B cell (primary cell): ENCODE measurements around the gene CXorf65. TPM values are rescaled to one million over a fixed set of nuclear protein-coding genes. Genes with fewer than 3 reads are reported as not detected.

Source experiments
- ATAC-seq: fragments of 200-7000 bp; cut with Tn5 transposase; one replicate; pipeline ENCODE4 v1.10.0; 2021; ENCODE audit warnings: low read depth, mild to moderate bottlenecking, moderate number of reproducible peaks, moderate library complexity
- CTCF ChIA-PET: fragments of 350-600 bp; sonication (Branson Sonifier 250); formaldehyde crosslinking; loops from one replicate; lab custom pipeline; 2021; ENCODE audit warnings: antibody characterized with exemption, inconsistent platforms; lab: Charles Lee
- POLR2A ChIA-PET: fragments of 350-600 bp; sonication (Branson Sonifier 250); formaldehyde crosslinking; loops from one replicate; lab custom pipeline; 2021; ENCODE audit warnings: antibody characterized with exemption; lab: Charles Lee
- DNase-seq: peaks from one replicate; pipeline ENCODE4 v3.0.0; 2013
- H2AFZ ChIP-seq: 2 replicates; pipeline ENCODE4 v1.6.1; 2012; ENCODE audit warnings: mild to moderate bottlenecking, low read depth, low read length; ENCODE audit not compliant: insufficient read depth, poor library complexity, severe bottlenecking
- H3K27ac ChIP-seq, 2 donors: 1 replicate in 1 of 2; 2 replicates in 1 of 2; pipeline ENCODE4 v1.5.1; 2012 to 2013; ENCODE audit warnings: low read length in 2 of 2, mild to moderate bottlenecking in 2 of 2, moderate library complexity in 1 of 2
- H3K27me3 ChIP-seq, 4 experiments: fragments of 200-600 bp in 1 of 4; sonication (generic) in 1 of 4; replicated peaks in 1 of 4; 1 replicate in 2 of 4; 2 replicates in 2 of 4; pipeline versions ENCODE4 v1.6.1 to v1.7.0; 2013 to 2016; ENCODE audit warnings: low read length in 3 of 4, mild to moderate bottlenecking in 2 of 4, mixed read lengths in 1 of 4, moderate library complexity in 1 of 4; ENCODE audit not compliant: insufficient read depth in 4 of 4, control insufficient read depth in 3 of 4; ENCODE audit errors: control extremely low read depth in 1 of 4
- H3K36me3 ChIP-seq, 2 experiments: replicated peaks in 1 of 2; 1 replicate in 1 of 2; 2 replicates in 1 of 2; pipeline versions ENCODE4 v1.6.1 to v1.7.1; 2013; ENCODE audit warnings: low read length in 1 of 2; ENCODE audit not compliant: insufficient read depth in 2 of 2, control insufficient read depth in 1 of 2; ENCODE audit errors: control extremely low read depth in 1 of 2, extremely low read depth in 1 of 2
- H3K4me1 ChIP-seq, 2 donors: fragments of 200-600 bp in 1 of 2; sonication (generic) in 1 of 2; 1 replicate in 1 of 2; 2 replicates in 1 of 2; pipeline versions ENCODE4 v1.5.1 to v1.6.1; 2013 to 2017; ENCODE audit warnings: low read length in 2 of 2; ENCODE audit not compliant: control insufficient read depth in 2 of 2, insufficient read depth in 2 of 2
- H3K4me2 ChIP-seq: replicated peaks from 2 replicates; pipeline ENCODE3; 2012; ENCODE audit warnings: mild to moderate bottlenecking, low read depth, low read length; ENCODE audit not compliant: poor library complexity, severe bottlenecking
- H3K4me3 ChIP-seq, 5 experiments: fragments of 200-600 bp in 1 of 5; sonication (generic) in 1 of 5; 1 replicate in 3 of 5; 2 replicates in 2 of 5; pipeline versions ENCODE4 v1.5.1 to v1.7.0; 2011 to 2016; ENCODE audit warnings: low read length in 4 of 5, mild to moderate bottlenecking in 4 of 5, low read depth in 2 of 5, control low read depth in 1 of 5, moderate library complexity in 1 of 5; ENCODE audit not compliant: insufficient read depth in 1 of 5; ENCODE audit errors: control extremely low read depth in 1 of 5, extremely low read depth in 1 of 5
- H3K79me2 ChIP-seq: fragments of 200-600 bp; sonication (generic); one replicate; pipeline ENCODE4 v1.6.0; 2016; ENCODE audit warnings: low read length; ENCODE audit not compliant: control insufficient read depth, insufficient read depth
- H3K9ac ChIP-seq: fragments of 200-600 bp; sonication (generic); 2 replicates; pipeline ENCODE4 v1.6.1; 2017; ENCODE audit warnings: mild to moderate bottlenecking, low read length, moderate library complexity
- H3K9me3 ChIP-seq, 3 donors: one replicate each; pipeline versions ENCODE4 v1.6.1 to v1.7.1; 2013; ENCODE audit warnings: low read length in 2 of 3; ENCODE audit not compliant: control insufficient read depth in 2 of 3, insufficient read depth in 1 of 3; ENCODE audit errors: control extremely low read depth in 1 of 3
- H4K20me1 ChIP-seq: 2 replicates; pipeline ENCODE4 v1.6.0; 2012; ENCODE audit warnings: mild to moderate bottlenecking, low read length; ENCODE audit not compliant: insufficient read depth, control insufficient read depth, poor library complexity, severe bottlenecking
- H3K27ac Mint-ChIP-seq: one replicate; pipeline ENCODE4 v1.8.0; 2021; ENCODE audit warnings: mixed read lengths
- H3K27me3 Mint-ChIP-seq: one replicate; pipeline ENCODE4 v1.8.0; 2021; ENCODE audit warnings: mixed read lengths
- H3K4me1 Mint-ChIP-seq: one replicate; pipeline ENCODE4 v1.8.0; 2021; ENCODE audit warnings: mixed read lengths
- H3K4me3 Mint-ChIP-seq: one replicate; pipeline ENCODE4 v1.8.0; 2021; ENCODE audit warnings: mixed read lengths
- H3K9me3 Mint-ChIP-seq: one replicate; pipeline ENCODE4 v1.8.0; 2022; ENCODE audit warnings: mixed read lengths; ENCODE audit not compliant: insufficient read depth
- CTCF ChIP-seq: fragments of 200-600 bp; IDR thresholded peaks from one replicate; pipeline ENCODE4 v1.8.0; 2022; ENCODE audit warnings: antibody characterized with exemption, mild to moderate bottlenecking
- EZH2 ChIP-seq: IDR thresholded peaks from 2 replicates; pipeline ENCODE4 v1.6.1; 2012; ENCODE audit warnings: borderline replicate concordance, low read depth, mild to moderate bottlenecking, moderate library complexity, low read length; ENCODE audit not compliant: insufficient read depth, poor library complexity, severe bottlenecking
- WGBS: methylation state at CpG from one replicate; pipeline ENCODE4 v1.1.5; 2013; ENCODE audit warnings: missing lambda C conversion rate; ENCODE audit not compliant: insufficient coverage; 5-methylcytosine and 5-hydroxymethylcytosine counted together
- intact Hi-C: fragments of 100-400 bp; cut with micrococcal nuclease; formaldehyde crosslinking; loops from one replicate; pipeline ENCODE4 v1.10.0; 2022
- polyA plus RNA-seq: library from polyadenylated mRNA; depleted of rRNA; stranded (reverse); fragments of >200 nt; gene quantifications from 2 replicates; pipeline ENCODE4 v1.2.3, GENCODE V29; 2012
- total RNA-seq, 2 donors: library from RNA; stranded (reverse); fragments of 120-200 nt in 1 of 2; gene quantifications; 1 replicate in 1 of 2; 2 replicates in 1 of 2; pipeline versions ENCODE4 v1.2.3 to v1.2.4, GENCODE V29; 2013 to 2022

CXorf65 gene
- total and polyA plus RNA-seq, 2 donors (not counting 1 experiment from before 2014, with no cell fraction given), result 25.6 to 49.6 TPM

- no peaks in the 10 kb centered on the region for H3K4me1 ChIP-seq
- POLR2A ChIA-PET, result no interaction called here
- no peak overlapping the region for H3K4me3 ChIP-seq
- Mint-ChIP-seq H3K4me1 (no peaks in the 10 kb centered on the region), H3K27me3 (no peaks in the 10 kb centered on the region), H3K9me3 (no peaks in the 10 kb centered on the region), H3K4me3 (no peak overlapping the region), H3K27ac (no peak overlapping the region)
- no peak overlapping the region for H2AFZ ChIP-seq
- H3K27ac ChIP-seq, result no peak overlapping the region
- no peak for DNase-seq
- H3K27me3 ChIP-seq, result no peaks in the 10 kb centered on the region
- intact Hi-C loops, result no loop called here
- WGBS, result 100% methylated on average over 1 of the region's 4 CpGs
- H3K36me3 ChIP-seq, result no peaks in the 10 kb centered on the region
- H3K79me2 ChIP-seq, result no peaks in the 10 kb centered on the region
- no peak overlapping the region for H3K9ac ChIP-seq
- no peak for ATAC-seq
- H3K9me3 ChIP-seq, result no peaks in the 10 kb centered on the region
- H3K4me2 ChIP-seq, result no peak overlapping the region
- no peaks in the 10 kb centered on the region for H4K20me1 ChIP-seq
- TF ChIP-seq CTCF (no peak), EZH2 (no peak)
- CTCF ChIA-PET, result no interaction called here
These were observed 23.7 kb downstream of the CXorf65 start for GRCh38 chrX:71082822-71083221.

DNA sequence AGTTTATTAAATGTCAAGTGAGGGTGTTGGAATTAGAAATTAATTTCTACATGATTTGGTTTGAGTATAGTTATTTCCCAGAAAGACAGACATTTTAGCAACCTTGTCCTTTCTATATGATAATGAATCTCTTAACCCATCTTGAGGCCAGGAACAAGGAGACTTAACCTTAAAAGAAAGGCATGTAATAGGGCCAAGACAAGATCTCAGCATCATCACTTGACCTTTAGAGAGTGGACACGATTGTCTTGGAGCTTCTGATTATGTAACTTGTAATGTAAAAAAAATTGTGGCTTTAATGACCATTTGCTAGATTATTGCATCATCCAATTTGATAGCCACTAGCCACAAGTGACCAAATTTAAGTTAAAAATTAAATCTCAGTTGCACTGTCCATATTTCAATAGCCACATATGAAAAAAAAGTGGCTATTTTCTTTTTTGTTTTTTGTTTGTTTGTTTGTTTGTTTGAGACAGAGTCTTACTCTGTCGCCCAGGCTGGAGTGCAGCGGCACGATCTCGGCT lies 24.4 kb downstream of the CXorf65 start:
- DNase-seq (no peak), ATAC-seq (no peak)
- no peaks in the 10 kb centered on the region for H3K4me1 ChIP-seq
- CTCF ChIA-PET, result no interaction called here
- no peak overlapping the region for H3K9ac ChIP-seq
- no peak for TF ChIP-seq CTCF
- TF ChIP-seq EZH2, result no peak
- no peak overlapping the region for H3K4me3 ChIP-seq
- whole genome bisulfite sequencing, result no CpG with 5 or more reads among the region's 5 CpGs
- Mint-ChIP-seq H3K4me1 (no peaks in the 10 kb centered on the region), H3K27ac (no peak overlapping the region), H3K4me3 (no peak overlapping the region), H3K27me3 (no peaks in the 10 kb centered on the region), H3K9me3 (no peaks in the 10 kb centered on the region)
- H3K27me3 ChIP-seq, result no peaks in the 10 kb centered on the region
- H3K36me3 ChIP-seq, result no peaks in the 10 kb centered on the region
- H3K9me3 ChIP-seq, result no peaks in the 10 kb centered on the region
- no peaks in the 10 kb centered on the region for H4K20me1 ChIP-seq
- POLR2A ChIA-PET, result no interaction called here
- H3K27ac ChIP-seq, result no peak overlapping the region
- intact Hi-C loops, result no loop called here
- no peak overlapping the region for H2AFZ ChIP-seq
- H3K4me2 ChIP-seq, result no peak overlapping the region
- H3K79me2 ChIP-seq, result no peaks in the 10 kb centered on the region
